Endodermal cell (in vitro differentiated cells): Measurements from ENCODE around the gene ZNF727. TPM values are rescaled to one million over a fixed set of nuclear protein-coding genes. Genes with fewer than 3 reads are reported as not detected.
"Not testable (repeated sequence)": the region's sequence is repeated elsewhere in the genome, so short reads cannot be mapped to it uniquely, and the experiment has no call there.

Experiments
- DNase-seq: peaks from one replicate; pipeline ENCODE4 v3.0.0-alpha.2; 2017
- H3K27ac ChIP-seq: 2 replicates; pipeline ENCODE4 v1.5.1; 2013; ENCODE audit warnings: mild to moderate bottlenecking, low read depth, low read length, moderate library complexity
- H3K27me3 ChIP-seq: 2 replicates; pipeline ENCODE4 v1.6.1; 2013; ENCODE audit warnings: mild to moderate bottlenecking, low read length, moderate library complexity; ENCODE audit not compliant: insufficient read depth, control insufficient read depth, poor library complexity, severe bottlenecking
- H3K36me3 ChIP-seq: 2 replicates; pipeline ENCODE4 v1.7.0; 2013; ENCODE audit warnings: mild to moderate bottlenecking, low read length, moderate library complexity; ENCODE audit not compliant: control insufficient read depth, insufficient read depth
- H3K4me1 ChIP-seq: one replicate; pipeline ENCODE4 v1.7.0; 2013; ENCODE audit warnings: low read length; ENCODE audit not compliant: control insufficient read depth, insufficient read depth
- H3K4me3 ChIP-seq: 2 replicates; pipeline ENCODE4 v1.5.1; 2013; ENCODE audit warnings: mild to moderate bottlenecking, low read length, moderate library complexity
- H3K9ac ChIP-seq: 2 replicates; pipeline ENCODE4 v1.6.1; 2013; ENCODE audit warnings: mild to moderate bottlenecking, low read length, moderate library complexity; ENCODE audit not compliant: poor library complexity, severe bottlenecking; ENCODE audit errors: extremely low read depth
- H3K9me3 ChIP-seq: 2 replicates; pipeline ENCODE4 v1.6.1; 2013; ENCODE audit warnings: mild to moderate bottlenecking, low read length, moderate library complexity; ENCODE audit not compliant: control insufficient read depth
- H3K27ac Mint-ChIP-seq: 2 replicates; pipeline ENCODE4 v1.8.0; 2020; ENCODE audit warnings: mixed read lengths
- H3K27me3 Mint-ChIP-seq: 2 replicates; pipeline ENCODE4 v1.8.0; 2021; ENCODE audit warnings: mild to moderate bottlenecking, mixed read lengths; ENCODE audit not compliant: insufficient read depth
- H3K36me3 Mint-ChIP-seq: 2 replicates; pipeline ENCODE4 v1.8.0; 2020; ENCODE audit warnings: low read depth, mixed read lengths
- H3K4me1 Mint-ChIP-seq: 2 replicates; pipeline ENCODE4 v1.8.0; 2020; ENCODE audit warnings: mixed read lengths
- H3K4me3 Mint-ChIP-seq: 2 replicates; pipeline ENCODE4 v1.8.0; 2020; ENCODE audit warnings: mild to moderate bottlenecking, moderate library complexity, mixed read lengths
- H3K9me3 Mint-ChIP-seq: 2 replicates; pipeline ENCODE4 v1.8.0; 2020; ENCODE audit warnings: mild to moderate bottlenecking, mixed read lengths
- WGBS, 2 experiments: methylation state at CpG; one replicate each; pipeline versions ENCODE4 v1.1.5 to v1.1.7; 2013; ENCODE audit warnings: missing lambda C conversion rate in 2 of 2, mixed read lengths in 1 of 2; ENCODE audit not compliant: insufficient coverage in 1 of 2, insufficient read length in 1 of 2; 5-methylcytosine and 5-hydroxymethylcytosine counted together
- total RNA-seq, 2 donors: library from RNA; stranded (reverse); fragmentation: NEBNext Ultra II Directional in 1 of 2; extraction: Animal tissue kit (Norgen Biotek cat#: 25700) in 1 of 2; gene quantifications; 2 replicates in 1 of 2; 3 replicates in 1 of 2; pipeline ENCODE4 v1.2.1, GENCODE V29; 2021
- TF ChIP-seq, protein P1 (sequence below): fragments of 200-600 bp; sonication (generic); conservative IDR thresholded peaks from 2 replicates; pipeline ENCODE4 v1.5.0; 2021; ENCODE audit warnings: antibody characterized with exemption, mild to moderate bottlenecking

ZNF727 gene
- total RNA-seq, 2 donors from 2014 or later = not detected

DNA sequence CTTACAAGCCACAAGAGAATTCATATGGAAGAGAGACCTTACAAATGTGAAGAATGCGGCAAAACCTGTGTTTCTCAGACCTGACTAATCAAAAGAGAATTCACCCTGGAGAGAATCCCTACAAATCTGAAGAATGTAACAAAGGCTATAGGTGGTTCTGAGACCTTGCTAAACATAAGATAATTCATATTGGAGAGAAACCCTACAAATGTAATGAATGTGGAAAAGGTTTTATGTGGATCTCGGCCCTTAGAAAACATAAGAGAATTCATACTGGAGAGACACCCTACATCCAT, 33.4 kb downstream of the ZNF727 start:
- Mint-ChIP-seq H3K27ac (no peak overlapping the region), H3K27me3 (no peaks in the 10 kb centered on the region), H3K4me1 (no peaks in the 10 kb centered on the region), H3K36me3 (no peaks in the 10 kb centered on the region), H3K4me3 (no peak overlapping the region), H3K9me3 (peaks cover 92% of the 10 kb centered on the region)
- WGBS, 2 experiments = 95% methylated on average over 2 of the region's 2 CpGs; no CpG with 5 or more reads in 1 of the 2 experiments
- TF ChIP-seq, protein P1, sequence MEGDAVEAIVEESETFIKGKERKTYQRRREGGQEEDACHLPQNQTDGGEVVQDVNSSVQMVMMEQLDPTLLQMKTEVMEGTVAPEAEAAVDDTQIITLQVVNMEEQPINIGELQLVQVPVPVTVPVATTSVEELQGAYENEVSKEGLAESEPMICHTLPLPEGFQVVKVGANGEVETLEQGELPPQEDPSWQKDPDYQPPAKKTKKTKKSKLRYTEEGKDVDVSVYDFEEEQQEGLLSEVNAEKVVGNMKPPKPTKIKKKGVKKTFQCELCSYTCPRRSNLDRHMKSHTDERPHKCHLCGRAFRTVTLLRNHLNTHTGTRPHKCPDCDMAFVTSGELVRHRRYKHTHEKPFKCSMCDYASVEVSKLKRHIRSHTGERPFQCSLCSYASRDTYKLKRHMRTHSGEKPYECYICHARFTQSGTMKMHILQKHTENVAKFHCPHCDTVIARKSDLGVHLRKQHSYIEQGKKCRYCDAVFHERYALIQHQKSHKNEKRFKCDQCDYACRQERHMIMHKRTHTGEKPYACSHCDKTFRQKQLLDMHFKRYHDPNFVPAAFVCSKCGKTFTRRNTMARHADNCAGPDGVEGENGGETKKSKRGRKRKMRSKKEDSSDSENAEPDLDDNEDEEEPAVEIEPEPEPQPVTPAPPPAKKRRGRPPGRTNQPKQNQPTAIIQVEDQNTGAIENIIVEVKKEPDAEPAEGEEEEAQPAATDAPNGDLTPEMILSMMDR = no peak
- no peak for DNase-seq
- no peaks in the 10 kb centered on the region for H3K36me3 ChIP-seq
- peaks cover 95% of the 10 kb centered on the region for H3K9me3 ChIP-seq
- no peaks in the 10 kb centered on the region for H3K4me1 ChIP-seq
- H3K9ac ChIP-seq = no peak overlapping the region
- H3K4me3 ChIP-seq = peak overlapping the region; percentile 43
- no peaks in the 10 kb centered on the region for H3K27me3 ChIP-seq
- no peak overlapping the region for H3K27ac ChIP-seq

DNA sequence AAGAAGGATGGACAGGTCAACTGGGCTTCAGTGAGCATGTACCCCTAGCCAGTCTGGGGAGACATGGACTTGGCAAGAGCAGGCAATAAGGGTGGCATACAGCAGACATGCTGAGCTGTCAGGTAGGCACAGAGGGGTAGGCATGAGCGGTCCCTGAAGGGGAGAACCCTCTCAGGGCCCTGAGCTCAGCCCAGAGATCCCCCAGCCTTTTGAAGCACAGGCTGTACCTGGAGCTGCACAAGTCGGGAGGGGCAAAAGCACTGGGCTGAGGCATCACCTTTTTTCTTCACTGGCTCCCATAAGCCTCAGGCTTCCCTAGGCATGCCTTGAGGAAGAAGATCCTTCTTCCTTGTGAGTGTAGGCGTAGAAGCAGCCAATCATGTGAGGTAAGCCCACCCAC, 42.3 kb downstream of the ZNF727 start:
- H3K27ac Mint-ChIP-seq = no peak overlapping the region
- peaks cover 83% of the 10 kb centered on the region for H3K9me3 ChIP-seq
- no peaks in the 10 kb centered on the region for H3K4me1 Mint-ChIP-seq
- no peak overlapping the region for H3K4me3 Mint-ChIP-seq
- no peak overlapping the region for H3K27ac ChIP-seq
- H3K4me3 ChIP-seq = no peak overlapping the region
- H3K27me3 ChIP-seq = no peaks in the 10 kb centered on the region
- H3K9me3 Mint-ChIP-seq = peaks cover 89% of the 10 kb centered on the region
- H3K4me1 ChIP-seq = no peaks in the 10 kb centered on the region
- no peak overlapping the region for H3K9ac ChIP-seq
- 45% methylated on average over 3 of the region's 3 CpGs; no CpG with 5 or more reads in 1 of the 2 experiments for WGBS, 2 experiments
- TF ChIP-seq, protein P1 = no peak
- no peaks in the 10 kb centered on the region for H3K27me3 Mint-ChIP-seq
- no peak for DNase-seq
- no peaks in the 10 kb centered on the region for H3K36me3 ChIP-seq
- H3K36me3 Mint-ChIP-seq = peaks cover 4% of the 10 kb centered on the region

DNA sequence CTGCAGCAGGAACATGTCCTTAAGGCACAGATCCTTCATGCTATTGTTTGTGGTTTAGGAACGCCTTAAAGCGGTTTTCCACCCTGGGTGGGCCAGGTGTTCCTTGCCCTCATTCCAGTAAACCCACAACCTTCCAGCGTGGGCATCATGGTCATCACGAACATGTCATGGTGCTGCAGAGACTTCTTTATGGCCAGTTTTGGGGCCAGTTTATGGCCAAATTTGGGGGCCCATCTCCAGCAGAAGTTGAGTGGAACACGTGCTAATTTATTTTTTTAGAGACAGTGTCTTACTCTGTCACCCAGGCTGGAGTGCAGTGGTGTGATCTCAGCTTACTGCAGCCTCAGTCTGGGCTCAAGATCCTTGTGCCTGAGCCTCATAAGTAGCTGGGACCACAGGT, 43.6 kb downstream of the ZNF727 start:
- not testable (repeated sequence) for H3K27ac ChIP-seq, DNase-seq, H3K27ac Mint-ChIP-seq, H3K27me3 ChIP-seq, H3K4me3 Mint-ChIP-seq, H3K4me1 Mint-ChIP-seq, H3K36me3 ChIP-seq, H3K9ac ChIP-seq, H3K36me3 Mint-ChIP-seq, H3K4me1 ChIP-seq, H3K4me3 ChIP-seq, H3K27me3 Mint-ChIP-seq
- 60 to 64% methylated on average over 5 of the region's 5 CpGs for WGBS, 2 experiments
- H3K9me3 ChIP-seq = peaks cover 84% of the 10 kb centered on the region
- peaks cover 88% of the 10 kb centered on the region for H3K9me3 Mint-ChIP-seq

Other genes starting within 250 kb of the ZNF727 start
- not detected for gene ZNF722, start 46.6 kb upstream of the ZNF727 start, total RNA-seq
- not detected for gene ZNF735, start 161.8 kb downstream of the ZNF727 start, total RNA-seq
- not detected for gene ZNF679, start 183.0 kb downstream of the ZNF727 start, total RNA-seq